GM19240 (cell line): ENCODE measurements around the gene LEMD2.
"Not testable (repeated sequence)": the region's sequence is repeated elsewhere in the genome, so short reads cannot be mapped to it uniquely, and the experiment has no call there.

Experiments
- DNase-seq: peaks from one replicate; pipeline ENCODE4 v3.0.0; 2011; ENCODE audit warnings: low spot score; ENCODE audit not compliant: insufficient read length

LEMD2 gene

DNA sequence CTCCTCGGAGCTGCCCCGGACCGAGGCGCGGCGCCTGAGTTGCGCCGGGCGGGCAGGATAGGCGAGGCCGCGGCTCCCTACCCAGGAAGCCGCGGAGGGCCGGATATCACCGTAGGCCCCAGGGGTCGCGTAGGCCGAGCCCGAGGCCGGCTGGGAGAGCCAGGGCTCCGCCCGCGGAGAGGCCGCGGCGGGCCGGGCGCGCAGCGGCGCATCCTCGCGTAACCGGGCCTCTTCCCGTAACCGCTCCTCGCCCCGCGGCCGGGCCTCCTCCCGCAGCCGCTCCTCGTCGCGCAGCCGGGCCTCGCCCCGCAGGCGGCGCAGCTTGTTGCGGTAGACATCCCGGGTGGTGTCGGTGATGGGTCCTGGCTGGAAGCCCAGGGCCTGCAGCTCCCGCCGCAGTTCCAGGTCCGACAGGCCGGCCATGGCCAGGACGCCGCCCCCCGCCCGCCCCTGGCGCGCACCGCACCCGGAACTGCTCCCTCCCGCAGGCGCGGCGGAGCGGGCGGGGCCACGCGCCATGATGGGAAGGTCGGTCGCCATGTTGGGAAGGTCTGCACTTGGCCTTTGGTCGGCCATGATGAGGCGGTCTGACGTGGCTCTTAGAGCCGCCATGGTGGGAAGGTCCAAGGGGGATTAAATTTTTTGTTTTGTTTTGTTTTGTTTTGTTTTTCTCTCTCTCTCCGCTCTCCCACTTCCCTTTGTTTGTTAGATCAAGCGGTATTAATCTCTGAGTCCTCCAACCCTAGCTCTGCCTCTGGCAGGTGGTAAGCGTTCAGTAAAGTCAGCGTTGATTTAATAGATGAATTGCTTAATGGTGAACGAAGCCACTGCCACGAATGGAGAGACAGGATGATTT is at the start of gene LEMD2:
Gene LEMD2 (minus strand): TSS at position 437 of the 856 bp plus-strand sequence. CDS start 14 bp downstream, at position 423.
- DNase-seq, result peak; percentile 93

DNA sequence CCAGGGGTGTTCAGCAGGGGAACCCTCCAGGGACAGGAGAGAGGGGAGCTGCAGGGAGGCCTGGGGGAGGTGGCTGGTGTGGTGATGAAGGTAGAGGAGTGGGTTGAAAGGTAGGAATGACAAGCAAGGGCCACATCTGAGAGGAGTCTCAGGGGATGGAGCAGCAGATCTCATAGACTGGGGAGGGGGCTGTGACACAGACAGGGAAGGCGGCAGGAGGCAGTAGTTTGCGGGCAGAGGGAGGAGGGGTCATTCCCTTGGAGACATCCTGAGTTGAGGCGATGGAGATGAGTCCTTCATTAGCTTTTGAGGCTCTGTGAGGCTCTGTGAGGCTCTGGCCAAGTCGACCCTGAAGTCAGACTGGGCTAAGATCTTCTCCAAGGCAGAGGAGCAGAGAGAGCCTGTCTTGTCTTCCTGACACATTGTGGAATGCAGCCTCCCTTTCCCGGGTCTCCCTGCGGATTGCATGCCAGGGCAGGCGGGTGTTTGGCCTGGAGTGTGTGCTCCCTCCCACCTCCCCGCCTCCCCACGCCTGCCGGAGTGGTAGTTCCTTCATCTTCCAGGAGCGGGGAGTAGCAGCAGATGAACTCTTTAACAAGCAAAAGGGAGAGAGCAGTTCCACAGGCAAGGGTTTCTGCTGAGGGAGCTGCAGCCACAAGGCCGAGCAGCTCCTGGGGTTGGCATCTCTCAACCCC is 49.2 kb upstream of the LEMD2 start:
- DNase-seq, result no peak

DNA sequence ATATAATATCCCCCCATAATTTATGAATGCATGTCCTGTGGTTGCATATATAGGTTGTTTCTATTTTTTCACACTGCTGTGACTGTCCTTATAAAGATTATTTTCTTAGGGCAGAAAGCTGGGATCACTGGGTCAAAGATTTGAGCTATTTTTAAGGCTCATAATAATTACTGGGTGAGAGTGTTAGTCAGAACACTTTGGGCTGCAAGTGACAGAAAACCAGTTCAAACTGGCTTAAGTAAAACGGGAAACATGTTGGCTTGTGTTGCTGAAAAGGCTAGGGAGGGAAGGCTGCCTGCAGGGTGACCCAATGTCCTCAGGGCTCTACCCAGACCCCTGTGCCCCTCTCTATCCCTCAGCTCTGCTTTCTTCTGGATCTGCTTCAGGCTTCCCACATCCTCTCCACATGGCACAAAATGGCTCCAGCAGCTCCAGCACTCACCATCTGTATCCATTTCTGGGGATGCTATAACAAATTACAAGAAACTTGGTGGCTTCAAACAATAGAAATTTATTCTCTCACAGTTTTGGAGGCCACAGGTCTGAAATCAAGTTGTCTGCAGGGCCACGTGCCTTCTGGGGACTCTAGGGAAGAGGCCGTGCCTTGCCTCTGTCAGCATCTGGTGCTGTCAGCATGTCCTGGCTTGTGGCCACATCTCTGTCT is 48.0 kb upstream of the LEMD2 start:
- DNase-seq, result no peak

DNA sequence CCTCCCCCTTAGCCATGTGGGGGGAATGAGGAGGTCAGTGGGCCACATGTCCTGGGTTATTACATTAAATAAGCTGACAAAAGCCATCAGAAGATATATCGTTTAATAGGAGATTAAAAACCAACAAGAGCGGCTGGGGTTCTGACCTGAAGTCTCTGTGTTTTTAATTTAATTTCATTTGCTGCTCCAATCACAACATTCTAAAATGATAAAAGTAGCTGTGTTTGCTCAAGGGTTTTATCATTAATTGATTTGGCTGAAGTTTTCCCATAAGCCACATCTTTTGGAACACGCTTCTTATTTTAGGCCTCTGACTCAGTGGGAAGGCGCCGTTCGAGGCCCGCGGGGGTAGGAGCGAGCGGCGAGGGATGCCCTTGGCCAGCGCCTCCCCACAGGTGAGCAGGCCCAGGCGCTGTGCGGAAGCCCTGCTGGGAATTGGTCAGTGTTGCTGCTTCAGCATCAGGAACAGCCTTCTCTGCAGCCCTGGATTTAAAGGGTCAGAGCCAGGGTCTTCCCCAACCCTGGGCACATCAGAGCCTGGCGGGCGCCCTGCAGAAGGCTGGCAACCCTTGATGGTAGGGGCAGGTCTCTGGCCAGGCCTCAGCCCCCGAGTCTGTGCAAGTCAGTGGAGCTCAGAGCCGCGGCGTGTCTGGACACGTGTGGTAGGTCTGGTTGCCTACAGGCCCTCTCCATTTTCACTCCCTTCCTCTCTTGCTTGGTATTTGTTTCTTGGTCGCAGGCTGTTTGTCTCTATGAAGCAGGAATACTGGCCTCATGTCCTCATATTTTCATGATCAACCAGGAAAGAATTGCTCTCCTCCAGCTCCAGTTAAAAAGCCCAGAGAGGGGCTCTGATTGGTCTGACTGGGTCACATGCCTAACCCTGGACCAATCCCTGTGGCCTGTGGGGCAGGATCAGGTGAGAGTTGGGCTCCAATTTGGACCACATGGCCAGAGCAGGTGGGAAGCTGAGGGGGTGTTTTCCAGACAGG is 45.8 kb upstream of the LEMD2 start:
- DNase-seq, result no peak

DNA sequence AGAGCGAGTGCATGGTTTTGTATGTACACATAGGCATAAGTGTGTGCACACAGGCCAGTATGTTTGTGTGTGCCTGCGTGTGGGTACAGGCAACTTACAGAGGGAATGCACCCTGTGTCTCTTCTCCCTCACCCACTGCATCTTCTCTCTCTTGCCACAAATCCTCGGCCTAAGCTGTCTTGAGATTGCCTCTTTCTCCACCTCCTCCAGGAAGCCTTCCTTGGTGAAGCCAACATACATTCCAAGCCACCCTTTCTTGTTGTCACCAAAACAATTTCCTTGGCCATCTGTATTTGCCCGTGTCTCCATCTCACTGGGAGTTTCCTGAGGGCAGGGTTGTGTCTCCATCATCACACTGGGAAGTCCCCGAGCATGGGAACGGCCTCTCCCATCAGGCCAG is 44.7 kb upstream of the LEMD2 start:
- DNase-seq, result no peak

DNA sequence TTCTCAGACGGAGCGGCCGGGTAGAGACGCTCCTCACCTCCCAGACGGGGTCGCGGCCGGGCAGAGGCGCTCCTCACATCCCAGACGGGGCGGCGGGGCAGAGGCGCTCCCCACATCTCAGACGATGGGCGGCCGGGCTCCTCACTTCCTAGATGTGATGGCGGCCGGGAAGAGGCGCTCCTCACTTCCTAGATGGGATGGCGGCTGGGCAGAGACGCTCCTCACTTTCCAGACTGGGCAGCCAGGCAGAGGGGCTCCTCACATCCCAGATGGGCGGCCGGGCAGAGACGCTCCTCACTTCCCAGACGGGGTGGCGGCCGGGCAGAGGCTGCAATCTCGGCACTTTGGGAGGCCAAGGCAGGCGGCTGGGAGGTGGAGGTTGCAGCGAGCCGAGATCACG is 43.9 kb upstream of the LEMD2 start:
- DNase-seq, result not testable (repeated sequence)

DNA sequence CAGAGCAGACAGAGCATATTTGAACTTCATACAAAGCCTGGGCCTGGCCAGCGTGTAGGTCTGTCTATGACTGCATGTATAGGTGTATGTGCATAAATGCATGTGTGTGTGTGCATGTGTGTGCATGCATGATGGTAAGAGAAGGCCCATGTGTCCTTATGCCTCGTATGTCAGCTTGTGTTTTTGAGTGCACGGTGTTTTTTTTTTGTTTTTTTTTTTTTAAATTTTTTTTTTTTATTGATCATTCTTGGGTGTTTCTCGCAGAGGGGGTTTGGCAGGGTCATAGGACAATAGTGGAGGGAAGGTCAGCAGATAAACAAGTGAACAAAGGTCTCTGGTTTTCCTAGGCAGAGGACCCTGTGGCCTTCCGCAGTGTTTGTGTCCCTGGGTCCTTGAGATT is 42.8 kb upstream of the LEMD2 start:
- not testable (repeated sequence) for DNase-seq

DNA sequence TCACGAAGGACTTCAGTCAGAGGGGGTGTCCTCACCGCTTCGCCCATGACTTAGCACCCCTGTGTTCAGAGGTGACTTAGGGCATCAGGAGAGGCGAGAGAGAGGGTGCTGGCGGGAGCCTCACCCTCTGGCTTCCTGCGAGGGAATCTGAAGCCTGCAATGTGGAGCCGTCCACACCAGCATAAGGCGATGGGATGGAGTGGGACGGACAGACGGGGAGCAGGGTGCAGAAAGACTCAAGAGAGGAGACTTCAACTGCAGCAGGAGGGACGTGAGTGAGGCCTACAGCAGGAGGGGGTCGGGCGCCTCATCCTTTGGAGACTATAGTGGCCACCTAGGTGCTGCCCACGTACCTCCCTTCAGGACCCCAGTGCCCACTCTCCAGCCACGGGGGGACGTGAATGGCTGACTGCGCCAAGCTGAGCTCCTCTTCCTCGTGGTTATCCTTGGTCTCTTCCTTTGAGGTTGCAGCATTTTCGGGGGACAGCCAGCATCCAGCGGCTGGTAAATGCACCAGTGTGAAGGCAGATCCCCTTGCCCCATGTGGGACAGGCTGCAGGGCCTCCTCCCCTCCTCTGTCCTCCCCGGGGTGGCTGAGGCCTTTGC is 41.8 kb upstream of the LEMD2 start:
- DNase-seq, result no peak

DNA sequence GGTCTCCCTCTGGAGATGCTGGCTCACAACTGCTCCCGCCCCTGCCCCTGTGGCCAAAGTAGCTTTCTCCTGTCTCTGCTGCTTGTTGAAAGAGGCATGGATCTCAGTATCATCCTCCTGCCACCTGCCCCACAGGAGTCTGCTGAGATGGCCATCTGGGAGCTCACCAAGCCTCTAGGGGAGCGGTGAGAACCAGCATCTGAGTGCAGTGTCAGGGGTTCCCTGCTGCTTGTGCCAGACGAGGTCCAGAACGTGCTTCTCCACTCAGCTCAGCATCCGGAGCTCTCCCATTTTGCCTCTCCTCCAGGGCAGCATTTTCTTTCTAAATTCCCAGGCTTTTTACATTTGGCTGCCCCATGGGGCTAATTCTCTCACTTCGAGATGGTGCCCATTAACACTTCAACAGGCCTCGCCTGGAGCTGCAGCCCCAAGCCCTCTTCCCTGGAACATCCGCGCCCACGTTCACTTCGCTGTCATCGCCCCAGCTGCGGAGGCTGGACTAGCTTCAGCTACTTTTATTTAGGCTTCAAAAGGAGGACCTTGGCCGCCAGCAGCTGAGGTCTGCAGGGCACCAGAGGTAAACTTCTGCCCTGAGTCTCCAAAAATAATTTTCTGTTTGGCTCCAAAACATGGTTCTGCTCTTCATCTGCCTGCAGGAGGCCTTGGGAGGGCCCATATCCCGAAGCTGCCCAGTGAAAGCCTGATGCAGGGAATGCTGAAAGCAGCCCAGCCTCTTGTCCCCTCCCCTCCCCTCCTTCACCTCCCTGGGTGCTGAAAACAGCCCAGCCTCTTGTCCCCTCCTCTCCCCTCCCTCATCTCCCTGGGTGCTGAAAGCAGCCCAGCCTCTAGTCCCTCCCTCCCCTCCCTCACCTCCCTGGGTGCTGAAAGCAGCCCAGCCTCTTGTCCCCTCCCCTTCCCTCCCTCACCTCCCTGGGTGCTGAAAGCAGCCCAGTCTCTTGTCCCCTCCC is 40.1 kb upstream of the LEMD2 start:
- DNase-seq, result no peak

DNA sequence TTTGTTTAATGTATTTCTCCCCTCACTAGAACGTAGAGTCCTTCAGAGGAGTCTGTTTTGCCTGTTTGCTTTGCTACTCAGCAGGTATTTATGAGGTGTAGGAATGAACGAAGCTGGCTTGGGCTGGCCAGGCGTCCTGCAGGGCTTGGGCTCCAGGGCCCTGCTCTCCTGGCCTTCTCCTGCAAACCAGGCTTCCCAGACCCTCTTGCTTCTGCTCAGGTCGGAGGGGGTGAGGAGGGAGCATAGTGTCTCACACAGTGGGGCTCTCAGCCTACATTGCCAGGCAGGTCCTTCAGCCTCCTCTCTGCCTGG is 39.5 kb upstream of the LEMD2 start:
- DNase-seq, result no peak

DNA sequence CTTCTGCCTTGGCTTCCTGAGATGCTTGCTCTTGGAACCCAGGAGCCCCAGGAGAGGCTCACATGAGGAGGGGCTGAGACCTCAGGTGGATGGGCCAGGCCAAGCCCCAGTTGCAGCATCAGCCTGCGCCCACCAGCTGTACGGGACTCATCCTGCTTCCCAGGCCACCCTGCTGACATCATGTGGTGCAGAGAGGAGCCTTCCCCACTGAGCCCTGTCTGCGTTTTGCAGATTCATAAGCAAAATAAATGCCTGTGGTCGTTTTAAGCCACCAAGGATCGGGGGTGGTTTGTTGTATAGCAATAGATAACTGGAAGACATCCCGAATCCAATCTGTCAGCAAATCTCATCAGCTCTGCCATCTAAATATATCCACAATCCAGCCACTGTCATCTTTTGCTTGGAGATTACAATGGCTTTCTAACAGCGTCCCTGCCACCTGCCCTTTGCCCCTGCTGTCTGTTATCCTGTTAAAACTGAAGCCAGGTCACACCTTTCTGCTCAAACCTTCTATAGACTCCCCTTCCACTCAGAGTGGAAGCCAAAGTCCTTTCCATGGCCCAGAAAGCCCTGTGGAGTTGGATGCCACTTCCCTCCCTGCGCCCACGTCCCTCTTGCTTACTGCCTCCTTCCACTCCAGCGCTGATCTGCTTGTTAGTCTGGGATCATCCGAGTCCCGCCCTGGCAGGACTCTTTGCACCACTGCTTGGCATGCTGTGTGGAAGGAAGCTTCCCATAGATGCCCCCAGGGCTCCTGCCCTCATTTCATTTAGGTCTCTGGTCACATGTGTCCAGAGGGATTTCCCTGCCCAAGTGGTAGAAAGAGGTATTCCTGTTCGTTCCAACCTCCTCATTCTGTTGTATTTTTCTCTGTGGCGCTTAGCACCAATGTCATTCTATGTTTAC is 38.9 kb upstream of the LEMD2 start:
- no peak for DNase-seq

DNA sequence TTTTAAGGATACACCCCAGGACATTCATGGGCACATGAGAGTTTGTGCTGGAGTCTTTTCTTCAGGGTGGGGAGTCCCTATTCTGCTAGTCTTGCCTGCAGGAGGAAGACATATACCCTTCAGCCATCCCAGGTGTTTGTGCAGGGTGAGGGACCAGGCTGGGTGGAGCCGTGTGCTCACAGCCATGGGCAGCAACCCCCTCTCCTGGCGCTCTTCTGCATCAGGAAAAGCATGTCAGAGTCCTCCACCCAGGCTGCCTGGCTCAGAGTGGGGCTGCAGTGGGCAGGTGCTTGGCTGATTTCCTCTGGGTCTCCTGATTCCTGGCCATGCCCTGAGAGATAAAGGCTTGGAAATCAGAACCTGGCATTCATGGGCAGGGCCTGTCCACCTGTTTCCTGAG is 37.6 kb upstream of the LEMD2 start:
- DNase-seq, result no peak

DNA sequence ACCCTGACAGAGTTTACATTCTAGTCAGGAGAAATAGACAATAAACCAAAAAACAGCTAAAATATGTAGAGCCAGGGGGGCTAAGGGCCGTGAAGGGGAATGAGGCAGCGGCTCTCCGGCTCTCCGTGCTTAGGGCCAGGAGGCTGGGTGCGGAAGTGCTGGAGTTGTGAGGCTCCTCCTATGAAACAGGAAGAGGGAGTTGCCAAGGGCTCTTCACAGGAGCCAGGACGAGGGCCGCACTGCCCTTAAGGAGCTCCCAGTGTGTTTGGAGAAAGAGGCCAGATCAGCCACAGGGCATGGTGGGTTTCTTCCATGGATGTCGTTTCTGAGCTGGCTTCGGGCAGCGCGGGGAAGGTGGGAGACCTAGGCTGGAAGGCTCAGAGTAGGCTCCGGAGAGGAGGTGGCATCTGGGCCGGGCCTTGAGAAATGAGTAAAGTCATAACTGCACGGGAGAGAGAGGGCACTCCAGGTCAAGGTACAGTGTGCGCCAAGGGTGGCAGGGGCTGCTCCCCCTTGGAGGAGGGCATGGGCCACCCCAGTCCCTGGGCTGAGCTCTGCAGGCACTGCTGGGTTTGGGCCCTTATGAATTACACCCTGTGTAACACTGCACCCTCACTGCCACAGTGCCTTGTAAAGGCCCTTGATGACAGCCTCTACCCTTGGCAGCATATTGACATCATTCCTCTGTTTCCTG is 35.7 kb upstream of the LEMD2 start:
- no peak for DNase-seq

DNA sequence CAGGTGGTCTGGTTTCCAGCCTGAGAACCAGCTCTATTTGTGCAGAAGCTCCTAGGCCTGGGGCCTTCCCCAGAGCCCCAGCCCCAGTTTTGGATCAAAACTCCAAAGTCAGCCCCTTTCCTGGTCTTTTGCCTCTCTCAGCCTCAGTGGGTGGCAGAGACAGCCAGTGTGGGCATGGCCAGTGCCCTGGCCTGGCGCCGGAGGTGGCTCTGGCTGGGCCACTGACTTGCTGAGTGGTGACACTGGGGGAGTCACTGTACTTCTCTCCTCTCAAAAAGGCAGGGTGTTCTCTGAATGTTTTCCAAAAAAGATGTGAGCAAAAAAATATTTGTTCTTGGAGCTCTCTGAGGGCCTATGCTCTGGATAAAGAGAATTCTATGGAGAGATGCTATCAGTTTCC is 34.9 kb upstream of the LEMD2 start:
- DNase-seq, result no peak

DNA sequence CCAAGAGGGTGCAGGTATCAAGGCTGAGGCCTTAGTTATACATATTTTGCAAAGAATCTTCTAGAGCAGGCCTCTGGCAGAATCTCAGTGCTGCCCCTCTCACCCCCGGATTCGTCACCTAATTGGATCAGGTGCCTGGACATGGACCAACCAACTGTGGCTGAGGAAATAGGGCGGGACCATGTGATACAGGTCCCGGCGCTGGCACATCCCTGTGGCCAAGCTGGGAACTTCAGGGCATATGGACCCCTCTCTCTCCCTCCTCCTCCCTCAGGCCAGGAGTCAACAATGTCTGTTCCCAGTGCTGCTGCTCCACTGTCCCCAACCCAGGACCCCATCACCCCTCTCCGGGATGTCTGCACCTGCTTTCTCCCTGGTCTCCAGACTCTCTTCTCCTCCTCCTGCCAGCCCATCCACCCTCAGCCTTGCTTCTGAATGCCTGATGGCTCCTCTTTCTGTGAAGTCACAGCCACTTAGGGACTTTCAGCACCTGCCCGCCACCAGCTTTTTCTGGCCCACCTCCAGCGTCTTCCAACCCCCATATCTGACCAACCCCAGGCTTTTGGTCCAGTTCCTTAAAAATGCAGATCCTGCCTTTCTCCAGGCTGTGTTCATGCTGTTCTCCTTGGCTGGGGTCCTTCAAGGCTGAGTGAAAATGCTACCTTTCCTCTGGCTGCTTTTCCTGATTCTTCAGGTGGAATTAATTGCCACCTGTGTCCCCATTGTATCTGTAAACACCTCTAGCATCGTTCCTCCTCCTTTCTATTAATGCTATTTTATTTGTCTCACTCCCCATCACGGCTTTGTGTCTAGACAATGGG is 33.9 kb upstream of the LEMD2 start:
- DNase-seq, result no peak

DNA sequence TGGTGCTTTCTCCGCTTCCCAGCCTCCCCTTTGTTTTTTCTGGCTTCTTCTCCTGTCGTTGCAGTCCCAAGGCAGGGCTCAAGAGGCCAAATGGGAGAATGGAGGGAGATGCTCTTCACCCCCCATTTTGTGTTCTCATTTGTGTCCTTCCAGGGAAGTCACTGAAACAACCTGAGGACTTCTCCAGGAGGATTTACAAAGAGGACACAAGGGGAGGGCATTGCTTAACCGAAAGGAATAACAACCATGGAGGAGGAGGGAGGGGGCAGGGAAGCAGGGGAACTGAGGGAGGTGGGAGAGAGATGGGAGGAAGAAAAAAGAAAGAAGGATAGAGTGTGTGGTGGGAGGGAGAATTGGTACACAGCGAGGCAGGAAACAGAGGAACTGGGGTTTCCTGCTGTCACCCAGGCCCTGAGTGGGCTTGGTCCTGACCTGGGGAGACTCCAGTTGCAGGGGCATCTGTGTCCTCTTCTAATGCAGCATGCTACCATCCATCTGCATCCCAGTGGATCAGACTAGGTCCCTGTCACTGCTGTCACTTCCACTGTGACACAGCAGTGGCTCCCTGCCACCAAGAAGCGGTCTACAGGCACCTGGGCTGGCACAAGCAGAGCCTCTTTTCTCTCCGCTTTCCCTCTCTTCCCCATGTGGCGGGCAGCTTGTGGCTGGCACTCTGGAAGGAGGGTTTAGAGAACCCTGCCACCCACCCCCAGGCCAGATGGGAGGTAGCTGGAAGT is 32.0 kb upstream of the LEMD2 start:
- no peak for DNase-seq
